SK-N-SH (cell line): ENCODE measurements around the gene CD59. TPM values are rescaled to one million over a fixed set of nuclear protein-coding genes. Genes with fewer than 3 reads are reported as not detected.

Source experiments
- CTCF ChIA-PET: fragments of 300-600, 350-600 bp; formaldehyde crosslinking; extraction: SDS; loops from one replicate; lab custom pipeline; 2021; lab: Yijun Ruan, JAX
- POLR2A ChIA-PET: fragments of 350-600 bp; sonication (Branson Sonifier 250); formaldehyde crosslinking; extraction: SDS; loops from one replicate; lab custom pipeline; 2020; ENCODE audit warnings: antibody characterized with exemption, inconsistent platforms; lab: Yijun Ruan, JAX
- DNase-seq: peaks from one replicate; pipeline ENCODE4 v3.0.0; 2012
- H2AFZ ChIP-seq: fragments of 200-600 bp; sonication (generic); 2 replicates; pipeline ENCODE4 v1.8.1; 2016; ENCODE audit warnings: antibody characterized with exemption, mild to moderate bottlenecking, low read depth
- H3F3A ChIP-seq: fragments of 200-600 bp; sonication (generic); replicated peaks from 2 replicates; pipeline ENCODE3; 2016; ENCODE audit warnings: antibody characterized with exemption, mild to moderate bottlenecking; ENCODE audit not compliant: insufficient read depth
- H3K27ac ChIP-seq, 2 experiments: fragments of 200-500 bp in 1 of 2; fragments of 200-600 bp in 1 of 2; sonication (Bioruptor generic) in 1 of 2; sonication (generic), shearing (Covaris generic) in 1 of 2; 2 replicates each; pipeline versions ENCODE4 v1.5.1 to v1.6.1; 2014 to 2016; ENCODE audit warnings: low read depth in 2 of 2, inconsistent platforms in 1 of 2, low read length in 1 of 2, mild to moderate bottlenecking in 1 of 2, mixed read lengths in 1 of 2
- H3K27me3 ChIP-seq: fragments of 200-600 bp; sonication (generic), shearing (Covaris generic); 2 replicates; pipeline ENCODE4 v1.6.1; 2016; ENCODE audit warnings: mixed run types; ENCODE audit not compliant: insufficient read depth
- H3K36me3 ChIP-seq, 2 experiments: fragments of 200-500 bp in 1 of 2; fragments of 200-600 bp in 1 of 2; sonication (Bioruptor generic) in 1 of 2; sonication (generic) in 1 of 2; replicated peaks in 1 of 2; 2 replicates each; pipeline versions ENCODE3 to v1.5.1; 2014 to 2016; ENCODE audit warnings: low read length in 1 of 2, mild to moderate bottlenecking in 1 of 2; ENCODE audit not compliant: insufficient read depth in 2 of 2, control insufficient read depth in 1 of 2
- H3K4me1 ChIP-seq, 2 experiments: fragments of 200-500 bp in 1 of 2; fragments of 200-600 bp in 1 of 2; sonication (Bioruptor generic) in 1 of 2; sonication (generic), shearing (Covaris generic) in 1 of 2; 2 replicates each; pipeline versions ENCODE4 v1.5.1 to v1.6.1; 2014 to 2016; ENCODE audit warnings: low read depth in 1 of 2, low read length in 1 of 2, mixed run types in 1 of 2; ENCODE audit not compliant: insufficient read depth in 2 of 2, control insufficient read depth in 1 of 2
- H3K4me2 ChIP-seq: fragments of 200-600 bp; sonication (generic), shearing (Covaris generic); 2 replicates; pipeline ENCODE4 v1.6.1; 2017; ENCODE audit warnings: mixed run types
- H3K4me3 ChIP-seq, 2 experiments: fragments of 200-500 bp in 1 of 2; fragments of 200-600 bp in 1 of 2; sonication (Bioruptor generic) in 1 of 2; sonication (generic), shearing (Covaris generic) in 1 of 2; 2 replicates each; pipeline versions ENCODE4 v1.5.1 to v1.8.1; 2014 to 2016; ENCODE audit warnings: low read depth in 2 of 2, inconsistent platforms in 1 of 2, low read length in 1 of 2, mild to moderate bottlenecking in 1 of 2, mixed read lengths in 1 of 2, moderate library complexity in 1 of 2
- H3K79me2 ChIP-seq: fragments of 200-600 bp; sonication (generic); 2 replicates; pipeline ENCODE4 v1.8.1; 2017; ENCODE audit warnings: mild to moderate bottlenecking; ENCODE audit not compliant: insufficient read depth
- H3K9ac ChIP-seq: fragments of 200-600 bp; sonication (generic); 2 replicates; pipeline ENCODE4 v1.6.1; 2017; ENCODE audit warnings: mixed run types
- H3K9me2 ChIP-seq: fragments of 200-600 bp; sonication (generic); 2 replicates; pipeline ENCODE4 v1.6.1; 2017; ENCODE audit warnings: mixed run types
- H3K9me3 ChIP-seq: fragments of 200-600 bp; sonication (generic); 2 replicates; pipeline ENCODE4 v1.6.1; 2017; ENCODE audit warnings: mixed run types, mild to moderate bottlenecking, moderate library complexity
- H4K20me1 ChIP-seq: fragments of 200-600 bp; sonication (generic); 2 replicates; pipeline ENCODE4 v1.6.1; 2017; ENCODE audit warnings: mild to moderate bottlenecking, mixed run types; ENCODE audit not compliant: insufficient read depth
- CHD2 ChIP-seq: fragments of 150-350 bp; IDR thresholded peaks from 2 replicates; pipeline ENCODE4 v1.6.1; 2018; ENCODE audit warnings: low read length; ENCODE audit not compliant: partially characterized antibody
- ELF1 ChIP-seq: IDR thresholded peaks from 2 replicates; pipeline ENCODE4 v1.4.0; 2012
- EP300 ChIP-seq, 2 experiments: IDR thresholded peaks; 2 replicates each; pipeline versions ENCODE4 v1.4.0 to v1.6.1; 2012; ENCODE audit warnings: borderline replicate concordance in 1 of 2, low read depth in 1 of 2, low read length in 1 of 2
- EZH2phosphoT487 ChIP-seq: fragments of 200-600 bp; sonication (generic); IDR thresholded peaks from 2 replicates; pipeline ENCODE4 v1.6.1; 2017; ENCODE audit warnings: low read depth, mixed run types, mild to moderate bottlenecking, antibody characterized with exemption, moderate library complexity, borderline replicate concordance
- FOSL2 ChIP-seq: IDR thresholded peaks from 2 replicates; pipeline ENCODE4 v1.4.0; 2012; ENCODE audit warnings: low read depth, mild to moderate bottlenecking, moderate library complexity, borderline replicate concordance
- FOXM1 ChIP-seq: IDR thresholded peaks from 2 replicates; pipeline ENCODE4 v1.4.0; 2012; ENCODE audit warnings: low read depth, mild to moderate bottlenecking
- JUND ChIP-seq: IDR thresholded peaks from 2 replicates; pipeline ENCODE4 v1.4.0; 2012
- PBX3 ChIP-seq: IDR thresholded peaks from 2 replicates; pipeline ENCODE4; 2012
- RCOR1 ChIP-seq: fragments of 150-350 bp; IDR thresholded peaks from 2 replicates; pipeline ENCODE4 v1.6.1; 2017; ENCODE audit warnings: antibody characterized with exemption, low read length
- SIN3A ChIP-seq: IDR thresholded peaks from 2 replicates; pipeline ENCODE4 v1.6.1; 2012; ENCODE audit warnings: low read depth, mild to moderate bottlenecking, low read length, moderate library complexity, borderline replicate concordance
- YY1 ChIP-seq: IDR thresholded peaks from 2 replicates; pipeline ENCODE4 v1.4.0; 2012; ENCODE audit warnings: low read depth, mild to moderate bottlenecking
- WGBS: methylation state at CpG from one replicate; pipeline ENCODE4 v1.1.6; 2017; ENCODE audit warnings: low lambda C conversion rate; 5-methylcytosine and 5-hydroxymethylcytosine counted together
- polyA plus RNA-seq, 3 experiments: library from polyadenylated mRNA; depleted of rRNA; stranded (reverse); fragments of >200 nt; gene quantifications; 2 replicates each; pipeline ENCODE4 v1.2.3, GENCODE V29; 2012

CD59 gene
- polyA plus RNA-seq, 1 of the 3 experiments (the other 2 are of a cell fraction), result 616 TPM

- TF ChIP-seq PBX3 (peak; percentile 23; the same call in 1 of the 2 replicates), CHD2 (no peak), SIN3A (no peak), JUND (0 out of 2 replicates have a peak, but pooled peaks have one; percentile 20), FOSL2 (0 out of 2 replicates have a peak, but pooled peaks have one; percentile 37), ELF1 (no peak)
- Histone ChIP-seq H3K4me2 (peak overlapping the region; percentile 23), H3K79me2 (peaks cover 100% of the 10 kb centered on the region), H3K4me3 (0 out of 4 replicates have a peak overlapping the region, but pooled peaks of 1 of the 2 experiments have one; percentile 3), H3F3A (peaks cover 60% of the 10 kb centered on the region), H3K36me3 (peaks cover 21 to 42% of the 10 kb centered on the region in 2 experiments), H3K9ac (peak overlapping the region; percentile 74; the same call in 1 of the 2 replicates), H3K9me3 (no peaks in the 10 kb centered on the region), H3K27me3 (no peaks in the 10 kb centered on the region), H3K27ac (peak overlapping the region; percentile 40 to 98), H2AFZ (no peak overlapping the region), H3K4me1 (peaks cover 0 to 48% of the 10 kb centered on the region in 2 experiments), H3K9me2 (no peaks in the 10 kb centered on the region), H4K20me1 (peaks cover 59% of the 10 kb centered on the region)
- no peak for DNase-seq
- 59% methylated on average over 2 of the region's 2 CpGs for WGBS
- CTCF ChIA-PET, result interaction anchor here (0.5 to 1.7 kb wide), 3 partner anchors 86 to 422 kb away, joined by 3 to 4 read pairs (median 3); no protein-coding TSS in a partner anchor
- POLR2A ChIA-PET, result no interaction called here
Observed at GRCh38 chr11:33722590-33723234, 13.5 kb downstream of the CD59 start.

- H3K79me2 ChIP-seq, result peaks cover 100% of the 10 kb centered on the region
- H3K4me3 ChIP-seq, result no peak overlapping the region
- TF ChIP-seq EP300 (IDR thresholded peaks at IDR 0.05; ENCODE audit: borderline replicate concordance in 1 of 2, low read depth in 1 of 2, low read length in 1 of 2) (no peak), FOXM1 (no peak), YY1 (no peak), EZH2phosphoT487 (no peak), SIN3A (no peak), RCOR1 (no peak), ELF1 (no peak)
- no peak overlapping the region for H2AFZ ChIP-seq
- H3K36me3 ChIP-seq, result peaks cover 28 to 48% of the 10 kb centered on the region in 2 experiments
- H4K20me1 ChIP-seq, result peaks cover 60% of the 10 kb centered on the region
- no peaks in the 10 kb centered on the region for H3K9me2 ChIP-seq
- H3K4me1 ChIP-seq, result peaks cover 0 to 53% of the 10 kb centered on the region in 2 experiments
- DNase-seq, result no peak
- H3K27me3 ChIP-seq, result no peaks in the 10 kb centered on the region
- H3K4me2 ChIP-seq, result peak overlapping the region; percentile 23
- peaks cover 62% of the 10 kb centered on the region for H3F3A ChIP-seq
- ChIA-PET CTCF (interaction anchor here (0.7 to 1.7 kb wide), 2 partner anchors 86 to 107 kb away, joined by 3 to 4 read pairs; no protein-coding TSS in a partner anchor), POLR2A (no interaction called here)
- no peaks in the 10 kb centered on the region for H3K9me3 ChIP-seq
- H3K27ac ChIP-seq, result peak overlapping the region in 1 of 2 experiments; percentile 98; a peak in 2 of 4 replicates
- 89% methylated on average over 5 of the region's 5 CpGs for WGBS
- peak overlapping the region; percentile 74; the same call in 1 of the 2 replicates for H3K9ac ChIP-seq
Observed at GRCh38 chr11:33721984-33722383, 14.2 kb downstream of the CD59 start.
